K562 (cell line): ENCODE results near the gene NCAM2. TPM values are rescaled to one million over a fixed set of nuclear protein-coding genes. Genes with fewer than 3 reads are reported as not detected.

Experiments used
- ATAC-seq: fragments of 200-7000 bp; cut with Tn5 transposase; 3 replicates; pipeline ENCODE4 v1.9.1; 2020; ENCODE audit warnings: moderate library complexity
- BruUV-seq: library from RNA; stranded (reverse); fragments of 400-500 nt; replicated peaks from 2 replicates; lab custom pipeline; 2021; lab: Mats Ljungman, UMichigan
- CTCF ChIA-PET: fragments of 300-600 bp; formaldehyde crosslinking; extraction: SDS; loops from one replicate; lab custom pipeline; 2021; ENCODE audit warnings: low intra/inter-chr PET ratio; lab: Yijun Ruan, JAX
- POLR2A ChIA-PET: fragments of 300-600, 350-650 bp; sonication (Branson Sonifier 250); formaldehyde crosslinking; extraction: SDS; loops from one replicate; lab custom pipeline; 2021; ENCODE audit warnings: antibody characterized with exemption, inconsistent platforms; lab: Yijun Ruan, JAX
- DNase-seq, 4 experiments: peaks; one replicate each; pipeline versions ENCODE4 v3.0.0 to v3.0.0-alpha.2; 2011 to 2018; ENCODE audit warnings: low spot score in 3 of 4, mixed read lengths in 3 of 4; ENCODE audit errors: extremely low read depth in 1 of 4
- FAIRE-seq: peaks from 2 replicates; lab custom pipeline; 2011; peaks lifted over from hg19 to GRCh38; lab: Jason Lieb, UNC
- H2AFZ ChIP-seq: 2 replicates; pipeline ENCODE4 v1.6.0; 2011; ENCODE audit warnings: low read depth, low read length, control low read depth, inconsistent platforms
- H3K27ac ChIP-seq: fragments of 200-600 bp; 3 replicates; pipeline ENCODE4 v1.8.0; 2011; ENCODE audit warnings: low read depth, mild to moderate bottlenecking, control low read depth, inconsistent platforms, low read length, moderate library complexity, mixed read lengths; ENCODE audit errors: extremely low read depth
- H3K27me3 ChIP-seq, 2 experiments: fragments of 300-600 bp in 1 of 2; 2 replicates in 1 of 2; 3 replicates in 1 of 2; pipeline versions ENCODE4 v1.6.0 to v1.8.0; 2011; ENCODE audit warnings: inconsistent platforms in 2 of 2, low read length in 2 of 2, mild to moderate bottlenecking in 1 of 2, mixed read lengths in 1 of 2, moderate library complexity in 1 of 2; ENCODE audit not compliant: control insufficient read depth in 2 of 2, insufficient read depth in 2 of 2
- H3K36me3 ChIP-seq: fragments of 300-600 bp; 3 replicates; pipeline ENCODE4 v1.8.0; 2011; ENCODE audit warnings: mild to moderate bottlenecking, low read length, inconsistent platforms; ENCODE audit not compliant: control insufficient read depth, insufficient read depth
- H3K4me1 ChIP-seq, 2 experiments: fragments of 200-600 bp in 1 of 2; replicated peaks in 1 of 2; 2 replicates in 1 of 2; 3 replicates in 1 of 2; pipeline versions ENCODE4 v1.5.1 to v1.8.0; 2011; ENCODE audit warnings: inconsistent platforms in 2 of 2, low read length in 2 of 2, mild to moderate bottlenecking in 1 of 2, mixed read lengths in 1 of 2, moderate library complexity in 1 of 2; ENCODE audit not compliant: control insufficient read depth in 2 of 2, insufficient read depth in 2 of 2
- H3K4me2 ChIP-seq: 2 replicates; pipeline ENCODE4 v1.6.1; 2011; ENCODE audit warnings: low read length, control low read depth, inconsistent platforms, mixed read lengths; ENCODE audit not compliant: insufficient read depth
- H3K4me3 ChIP-seq: fragments of 200-600 bp; sonication (generic), shearing (Covaris generic); 2 replicates; pipeline ENCODE4 v1.5.1; 2016; ENCODE audit warnings: control low read depth, inconsistent platforms
- H3K79me2 ChIP-seq: fragments of 200-600 bp; 3 replicates; pipeline ENCODE4 v1.8.0; 2011; ENCODE audit warnings: low read length, inconsistent platforms; ENCODE audit not compliant: control insufficient read depth, insufficient read depth
- H3K9ac ChIP-seq, 2 experiments: 2 replicates each; pipeline versions ENCODE4 v1.6.0 to v1.6.1; 2011; ENCODE audit warnings: low read depth in 2 of 2, low read length in 2 of 2, control low read depth in 1 of 2, inconsistent platforms in 1 of 2, mild to moderate bottlenecking in 1 of 2, mixed read lengths in 1 of 2; ENCODE audit not compliant: insufficient read depth in 1 of 2
- H3K9me1 ChIP-seq: one replicate; pipeline ENCODE4 v1.6.0; 2011; ENCODE audit warnings: inconsistent platforms, mild to moderate bottlenecking, low read length, moderate library complexity; ENCODE audit not compliant: control insufficient read depth, insufficient read depth
- H3K9me3 ChIP-seq: replicated peaks from 2 replicates; pipeline ENCODE4 v1.5.1; 2011; ENCODE audit warnings: low read depth, low read length, inconsistent platforms; ENCODE audit not compliant: control insufficient read depth, insufficient read depth
- H4K20me1 ChIP-seq: replicated peaks from 2 replicates; pipeline ENCODE4 v1.6.1; 2011; ENCODE audit warnings: low read length, inconsistent platforms, mixed read lengths; ENCODE audit not compliant: control insufficient read depth, insufficient read depth
- GABPB2 ChIP-seq: fragments of 250-450 bp; sonication (Bioruptor Pico); conservative IDR thresholded peaks from 2 replicates; pipeline ENCODE4 v1.5.1; 2021; ENCODE audit warnings: mild to moderate bottlenecking
- HDAC6 ChIP-seq: IDR thresholded peaks from 2 replicates; pipeline ENCODE4 v1.6.1; 2012; ENCODE audit warnings: low read depth, mild to moderate bottlenecking, control low read depth, inconsistent platforms, low read length, moderate library complexity
- HMGN3 ChIP-seq: IDR thresholded peaks from 2 replicates; pipeline ENCODE4 v1.6.1; 2011; ENCODE audit warnings: borderline replicate concordance, low read depth, mild to moderate bottlenecking, mixed read lengths, low read length; ENCODE audit not compliant: insufficient read length; ENCODE audit errors: extremely low read depth
- KLF13 ChIP-seq: fragments of 450-650 bp; IDR thresholded peaks from 2 replicates; pipeline ENCODE4 v1.6.1; 2016; ENCODE audit warnings: missing genetic modification characterization, low read depth, mild to moderate bottlenecking, missing compliant biosample characterization, moderate library complexity, borderline replicate concordance
- PHB ChIP-seq: fragments of 250-450 bp; sonication (Bioruptor Pico); IDR thresholded peaks from 2 replicates; pipeline ENCODE4 v1.5.0; 2021
- TCF7L2 ChIP-seq: fragments of 150-350 bp; IDR thresholded peaks from 2 replicates; pipeline ENCODE4 v1.6.1; 2016; ENCODE audit warnings: low read depth, mild to moderate bottlenecking, low read length, moderate library complexity
- TGIF2 ChIP-seq: sonication (generic); formaldehyde crosslinking; IDR thresholded peaks from 2 replicates; pipeline ENCODE4 v1.8.1; 2022; ENCODE audit warnings: mild to moderate bottlenecking, missing genetic modification reagents, moderate library complexity
- ZKSCAN3 ChIP-seq: fragments of 250-450 bp; sonication (Bioruptor Pico); IDR thresholded peaks from 2 replicates; pipeline ENCODE4 v1.4.0; 2020
- ZNF197 ChIP-seq: fragments of 200-800 bp; sonication (Bioruptor generic); IDR thresholded peaks from 2 replicates; pipeline ENCODE4 v1.6.1; 2016; ENCODE audit warnings: low read depth, missing genetic modification characterization, missing compliant biosample characterization
- ZNF347 ChIP-seq: fragments of 450-650 bp; formaldehyde crosslinking; IDR thresholded peaks from 2 replicates; pipeline ENCODE4 v1.4.0; 2020; ENCODE audit warnings: low read depth, mild to moderate bottlenecking, moderate library complexity
- ZNF384 ChIP-seq: IDR thresholded peaks from 2 replicates; pipeline ENCODE4 v1.6.1; 2012; ENCODE audit warnings: low read depth, low read length, improper control_type of control experiment
- ZNF431 ChIP-seq: sonication (generic); formaldehyde crosslinking; IDR thresholded peaks from 2 replicates; pipeline ENCODE4 v1.8.0; 2022; ENCODE audit warnings: mild to moderate bottlenecking, missing genetic modification reagents
- WGBS: fragments of 100-300 bp; shearing (Covaris generic); methylation state at CpG from one replicate; pipeline ENCODE4 v1.1.6; 2016; ENCODE audit warnings: low coverage, mixed read lengths; ENCODE audit not compliant: insufficient coverage; ENCODE audit errors: missing lambda C conversion rate; 5-methylcytosine and 5-hydroxymethylcytosine counted together
- in situ Hi-C: fragments of 300-500 bp; cut with MboI; formaldehyde crosslinking; loops from 4 replicates; pipeline ENCODE4 v1.15.0; 2018; ENCODE audit warnings: inconsistent platforms, mixed read lengths
- intact Hi-C: fragments of 100-400 bp; cut with micrococcal nuclease; formaldehyde crosslinking; loops from 2 replicates; pipeline ENCODE4 v1.14.2; 2022
- polyA plus RNA-seq, 8 experiments: library from polyadenylated mRNA; depleted of rRNA in 4 of 8; stranded (reverse) in 5 of 8; unstranded in 3 of 8; fragments of >200 nt; fragmentation: Nextera tagmentation in 2 of 8; fragmentation: Illumina TruSeq in 1 of 8; extraction: Ambion mirVana in 2 of 8; extraction: Trizol in 1 of 8; gene quantifications; 2 replicates each; pipeline versions ENCODE4 v1.2.1 to v1.2.3, GENCODE V29; 2011 to 2014; ENCODE audit warnings: inconsistent platforms in 1 of 8, missing spikeins in 1 of 8
- total RNA-seq, 7 experiments: library from RNA; depleted of rRNA in 6 of 7; stranded (reverse); fragments of >200 nt in 6 of 7; fragmentation: Illumina TruSeq in 2 of 7; extraction: Trizol in 2 of 7; gene quantifications; 2 replicates each; pipeline versions ENCODE4 v1.2.1 to v1.2.3, GENCODE V29; 2011 to 2021; ENCODE audit warnings: low replicate concordance in 1 of 7
- TF ChIP-seq, protein P1 (sequence below): fragments of 450-650 bp; IDR thresholded peaks from 2 replicates; pipeline ENCODE4 v1.6.1; 2014; ENCODE audit warnings: low read depth, mild to moderate bottlenecking, moderate library complexity, borderline replicate concordance

Gene NCAM2
- total and polyA plus RNA-seq, 9 of the 15 experiments (the other 6 are each of a cell fraction or from before 2014, with no cell fraction given): 14.0 to 58.2 (median 27.8) TPM

DNA sequence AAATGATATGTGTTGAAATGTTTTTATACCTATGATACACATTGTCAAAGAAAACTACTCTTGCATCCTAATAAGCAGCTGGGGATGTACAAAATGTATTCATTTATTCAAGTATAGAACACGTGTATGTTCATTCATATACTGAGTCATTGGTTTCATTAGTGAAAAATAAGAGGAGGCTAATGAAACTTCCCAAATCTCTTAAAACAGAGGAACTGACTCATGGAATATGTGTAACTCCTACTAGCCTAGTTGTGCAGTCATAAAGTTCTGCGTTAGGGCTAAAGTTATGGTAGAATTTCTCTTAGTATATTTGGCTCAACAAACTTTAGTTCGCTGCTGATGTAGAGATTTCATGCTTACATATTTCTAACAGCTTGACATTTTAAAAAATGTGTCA is 441.6 kb downstream of the NCAM2 start:
- Histone ChIP-seq H3K4me2 (no peak overlapping the region), H3K36me3 (peaks cover 7% of the 10 kb centered on the region; the same call in 1 of the 3 replicates), H3K79me2 (no peaks in the 10 kb centered on the region), H3K9me3 (no peaks in the 10 kb centered on the region), H3K4me1 (no peaks in the 10 kb centered on the region), H3K27me3 (no peaks in the 10 kb centered on the region), H2AFZ (no peak overlapping the region), H4K20me1 (no peaks in the 10 kb centered on the region), H3K9me1 (no peaks in the 10 kb centered on the region), H3K27ac (no peak overlapping the region), H3K9ac (no peak overlapping the region), H3K4me3 (no peak overlapping the region)
- DNase-seq (no peak), FAIRE-seq (no peak), ATAC-seq (no peak)
- POLR2A ChIA-PET: no interaction called here
- in situ Hi-C loops (no loop called here), intact Hi-C loops (no loop called here)
- no TSS peak for BruUV-seq
- 97% methylated on average over 3 of the region's 3 CpGs for WGBS
- CTCF ChIA-PET: no interaction called here
- TF ChIP-seq ZNF431 (CRISPR knock-in tag): no peak
- TF ChIP-seq GABPB2 (CRISPR knock-in tag): no peak
- no peak for TF ChIP-seq ZNF347 (CRISPR knock-in tag)
- no peak for TF ChIP-seq HMGN3
- no peak for TF ChIP-seq HDAC6
- TF ChIP-seq, protein P1, sequence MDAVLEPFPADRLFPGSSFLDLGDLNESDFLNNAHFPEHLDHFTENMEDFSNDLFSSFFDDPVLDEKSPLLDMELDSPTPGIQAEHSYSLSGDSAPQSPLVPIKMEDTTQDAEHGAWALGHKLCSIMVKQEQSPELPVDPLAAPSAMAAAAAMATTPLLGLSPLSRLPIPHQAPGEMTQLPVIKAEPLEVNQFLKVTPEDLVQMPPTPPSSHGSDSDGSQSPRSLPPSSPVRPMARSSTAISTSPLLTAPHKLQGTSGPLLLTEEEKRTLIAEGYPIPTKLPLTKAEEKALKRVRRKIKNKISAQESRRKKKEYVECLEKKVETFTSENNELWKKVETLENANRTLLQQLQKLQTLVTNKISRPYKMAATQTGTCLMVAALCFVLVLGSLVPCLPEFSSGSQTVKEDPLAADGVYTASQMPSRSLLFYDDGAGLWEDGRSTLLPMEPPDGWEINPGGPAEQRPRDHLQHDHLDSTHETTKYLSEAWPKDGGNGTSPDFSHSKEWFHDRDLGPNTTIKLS: no peak
- TF ChIP-seq TCF7L2: no peak
- no peak for TF ChIP-seq TGIF2 (CRISPR knock-in tag)
- TF ChIP-seq ZNF197 (CRISPR knock-in tag): no peak
- TF ChIP-seq KLF13: no peak
- TF ChIP-seq ZNF384: no peak
- TF ChIP-seq ZKSCAN3 (CRISPR knock-in tag): no peak
- TF ChIP-seq PHB (CRISPR knock-in tag): no peak
